H1 (cell line): ENCODE data around the gene TRIP13. TPM values are rescaled to one million over a fixed set of nuclear protein-coding genes. Genes with fewer than 3 reads are reported as not detected.
"Not testable (repeated sequence)": the region's sequence is repeated elsewhere in the genome, so short reads cannot be mapped to it uniquely, and the experiment has no call there.

ENCODE experiments used
- CTCF ChIA-PET: fragments of 300-600 bp; sonication (Branson Sonifier 250); formaldehyde crosslinking; loops from one replicate; lab custom pipeline; 2021; ENCODE audit not compliant: partially characterized antibody; lab: Charles Lee
- POLR2A ChIA-PET: fragments of 300-600 bp; sonication (Branson Sonifier 250); formaldehyde crosslinking; loops from one replicate; lab custom pipeline; 2021; ENCODE audit warnings: inconsistent platforms; ENCODE audit not compliant: partially characterized antibody; lab: Charles Lee
- DNase-seq, 2 experiments: peaks; one replicate each; pipeline versions ENCODE4 v3.0.0 to v3.0.0-alpha.2; 2010 to 2022; ENCODE audit warnings: low spot score in 2 of 2, low read depth in 1 of 2, mixed read lengths in 1 of 2
- FAIRE-seq: peaks from 2 replicates; lab custom pipeline; 2011; peaks lifted over from hg19 to GRCh38; lab: Jason Lieb, UNC
- H2AFZ ChIP-seq: 2 replicates; pipeline ENCODE4 v1.8.1; 2012; ENCODE audit warnings: low read length, inconsistent platforms
- H2AK5ac ChIP-seq: 2 replicates; pipeline ENCODE4 v1.6.1; 2013; ENCODE audit warnings: low read depth, low read length
- H2BK120ac ChIP-seq: replicated peaks from 2 replicates; pipeline ENCODE3; 2013; ENCODE audit warnings: low read depth, low read length, inconsistent platforms
- H2BK12ac ChIP-seq: 2 replicates; pipeline ENCODE4 v1.6.1; 2013; ENCODE audit warnings: low read depth, low read length
- H2BK15ac ChIP-seq: 2 replicates; pipeline ENCODE4 v1.6.1; 2013; ENCODE audit warnings: low read length
- H2BK20ac ChIP-seq: 2 replicates; pipeline ENCODE4 v1.6.1; 2013; ENCODE audit warnings: low read length
- H2BK5ac ChIP-seq: 2 replicates; pipeline ENCODE4 v1.6.1; 2013; ENCODE audit warnings: low read depth, low read length
- H3K14ac ChIP-seq: 2 replicates; pipeline ENCODE4 v1.6.1; 2013; ENCODE audit warnings: inconsistent platforms; ENCODE audit not compliant: insufficient read length
- H3K18ac ChIP-seq: 2 replicates; pipeline ENCODE4 v1.6.1; 2013; ENCODE audit warnings: low read length; ENCODE audit errors: extremely low read depth
- H3K23ac ChIP-seq: 2 replicates; pipeline ENCODE4 v1.6.1; 2013; ENCODE audit warnings: inconsistent platforms; ENCODE audit not compliant: insufficient read length
- H3K23me2 ChIP-seq: 2 replicates; pipeline ENCODE4 v1.6.1; 2013; ENCODE audit warnings: low read depth, low read length
- H3K27ac ChIP-seq: 2 replicates; pipeline ENCODE4 v1.6.1; 2011; ENCODE audit warnings: low read depth, low read length, inconsistent platforms
- H3K27me3 ChIP-seq, 4 experiments: replicated peaks in 1 of 4; 1 replicate in 1 of 4; 2 replicates in 3 of 4; pipeline versions ENCODE4 v1.6.1 to v1.8.1; 2011 to 2013; ENCODE audit warnings: low read length in 3 of 4, mild to moderate bottlenecking in 3 of 4, inconsistent platforms in 2 of 4, mixed read lengths in 2 of 4, moderate library complexity in 1 of 4; ENCODE audit not compliant: control insufficient read depth in 3 of 4, insufficient read depth in 3 of 4; ENCODE audit errors: extremely low read depth in 1 of 4
- H3K36me3 ChIP-seq, 4 experiments: 2 replicates each; pipeline versions ENCODE4 v1.6.1 to v1.8.1; 2011 to 2013; ENCODE audit warnings: mild to moderate bottlenecking in 4 of 4, low read length in 3 of 4, moderate library complexity in 2 of 4, control low read depth in 1 of 4, inconsistent platforms in 1 of 4; ENCODE audit not compliant: insufficient read depth in 4 of 4, control insufficient read depth in 2 of 4
- H3K4ac ChIP-seq: replicated peaks from 2 replicates; pipeline ENCODE3; 2013; ENCODE audit warnings: low read length, low read depth, mixed read lengths, inconsistent platforms; ENCODE audit not compliant: insufficient read length
- H3K4me1 ChIP-seq, 4 experiments: replicated peaks in 1 of 4; 1 replicate in 1 of 4; 2 replicates in 3 of 4; pipeline versions ENCODE4 v1.6.1 to v1.8.1; 2011 to 2013; ENCODE audit warnings: low read length in 3 of 4, inconsistent platforms in 2 of 4, mixed read lengths in 1 of 4; ENCODE audit not compliant: insufficient read depth in 4 of 4, control insufficient read depth in 3 of 4
- H3K4me2 ChIP-seq, 2 experiments: 2 replicates each; pipeline versions ENCODE4 v1.6.1 to v1.8.1; 2011 to 2013; ENCODE audit warnings: low read depth in 2 of 2, low read length in 2 of 2, control low read depth in 1 of 2, inconsistent platforms in 1 of 2, mild to moderate bottlenecking in 1 of 2; ENCODE audit not compliant: insufficient read depth in 1 of 2
- H3K4me3 ChIP-seq, 4 experiments: fragments of 200-600, 300-600 bp in 1 of 4; sonication (generic), shearing (Covaris generic), sonication (Bioruptor Twin) in 1 of 4; 2 replicates each; pipeline versions ENCODE4 v1.5.1 to v1.8.1; 2011 to 2016; ENCODE audit warnings: low read length in 4 of 4, low read depth in 3 of 4, control low read depth in 2 of 4, inconsistent platforms in 2 of 4, mild to moderate bottlenecking in 2 of 4, mixed read lengths in 1 of 4, moderate library complexity in 1 of 4; ENCODE audit not compliant: insufficient read depth in 2 of 4; ENCODE audit errors: extremely low read depth in 1 of 4
- H3K56ac ChIP-seq: replicated peaks from 2 replicates; pipeline ENCODE3; 2013; ENCODE audit warnings: low read depth, mild to moderate bottlenecking, mixed read lengths, low read length, inconsistent platforms; ENCODE audit not compliant: insufficient read length
- H3K79me1 ChIP-seq: 2 replicates; pipeline ENCODE4 v1.6.1; 2013; ENCODE audit warnings: low read depth, low read length, control low read depth
- H3K79me2 ChIP-seq, 2 experiments: 2 replicates each; pipeline versions ENCODE4 v1.6.1 to v1.8.1; 2012 to 2013; ENCODE audit warnings: low read length in 2 of 2, mild to moderate bottlenecking in 2 of 2, inconsistent platforms in 1 of 2; ENCODE audit not compliant: insufficient read depth in 2 of 2, control insufficient read depth in 1 of 2
- H3K9ac ChIP-seq, 4 experiments: replicated peaks in 1 of 4; 1 replicate in 1 of 4; 2 replicates in 3 of 4; pipeline versions ENCODE4 v1.6.1 to v1.8.1; 2011 to 2013; ENCODE audit warnings: low read depth in 3 of 4, low read length in 3 of 4, control low read depth in 2 of 4, mild to moderate bottlenecking in 2 of 4, moderate library complexity in 2 of 4, inconsistent platforms in 1 of 4; ENCODE audit errors: extremely low read depth in 1 of 4
- H3K9me3 ChIP-seq, 2 experiments: 2 replicates each; pipeline versions ENCODE4 v1.6.1 to v1.8.1; 2012 to 2013; ENCODE audit warnings: mild to moderate bottlenecking in 2 of 2, moderate library complexity in 2 of 2, control low read depth in 1 of 2, inconsistent platforms in 1 of 2, low read depth in 1 of 2, low read length in 1 of 2, mixed read lengths in 1 of 2; ENCODE audit not compliant: insufficient read depth in 2 of 2
- H4K20me1 ChIP-seq, 2 experiments: replicated peaks in 1 of 2; 2 replicates each; pipeline versions ENCODE3 to v1.8.1; 2011 to 2013; ENCODE audit warnings: inconsistent platforms in 2 of 2, low read length in 2 of 2, mild to moderate bottlenecking in 1 of 2; ENCODE audit not compliant: insufficient read depth in 2 of 2, control insufficient read depth in 1 of 2
- H4K5ac ChIP-seq: 2 replicates; pipeline ENCODE4 v1.6.1; 2013; ENCODE audit warnings: low read length, low read depth, mixed read lengths, inconsistent platforms; ENCODE audit not compliant: insufficient read length
- H4K8ac ChIP-seq: 2 replicates; pipeline ENCODE4 v1.8.0; 2013; ENCODE audit warnings: mild to moderate bottlenecking, moderate library complexity, low read length, inconsistent platforms; ENCODE audit not compliant: insufficient read depth; ENCODE audit errors: extremely low read depth
- H4K91ac ChIP-seq: replicated peaks from 2 replicates; pipeline ENCODE3; 2013; ENCODE audit warnings: low read length, mixed read lengths, inconsistent platforms; ENCODE audit not compliant: insufficient read length
- WGBS, 2 experiments: shearing (Covaris generic) in 1 of 2; methylation state at CpG; one replicate each; pipeline versions ENCODE4 v1.1.6 to v1.1.7; 2013 to 2015; ENCODE audit warnings: low lambda C conversion rate in 2 of 2, mixed read lengths in 2 of 2, inconsistent platforms in 1 of 2, low coverage in 1 of 2, missing lambda C conversion rate in 1 of 2; ENCODE audit not compliant: insufficient replicate concordance in 2 of 2, insufficient coverage in 1 of 2, insufficient read length in 1 of 2; ENCODE audit errors: extremely low coverage in 1 of 2, missing lambda C conversion rate in 1 of 2; 5-methylcytosine and 5-hydroxymethylcytosine counted together
- polyA plus RNA-seq, 7 experiments: library from polyadenylated mRNA; depleted of rRNA in 3 of 7; stranded (reverse) in 5 of 7; unstranded in 2 of 7; fragments of >200 nt in 5 of 7; fragments of 200-250 nt in 2 of 7; gene quantifications; 1 replicate in 5 of 7; 2 replicates in 1 of 7; 4 replicates in 1 of 7; pipeline versions ENCODE4 v1.2.1 to v1.2.3, GENCODE V29; 2011 to 2013; ENCODE audit warnings: missing spikeins in 2 of 7, mixed read lengths in 2 of 7
- total RNA-seq: library from RNA; stranded (reverse); fragmentation: NEBNext Ultra II Directional; extraction: Animal tissue kit (Norgen Biotek cat#: 25700); gene quantifications from 2 replicates; pipeline ENCODE4 v1.2.1, GENCODE V29; 2021

TRIP13 gene
- total and polyA plus RNA-seq, 2 of the 8 experiments (the other 6 are each of a cell fraction or from before 2014, with no cell fraction given) = 20.0 to 39.2 TPM

DNA sequence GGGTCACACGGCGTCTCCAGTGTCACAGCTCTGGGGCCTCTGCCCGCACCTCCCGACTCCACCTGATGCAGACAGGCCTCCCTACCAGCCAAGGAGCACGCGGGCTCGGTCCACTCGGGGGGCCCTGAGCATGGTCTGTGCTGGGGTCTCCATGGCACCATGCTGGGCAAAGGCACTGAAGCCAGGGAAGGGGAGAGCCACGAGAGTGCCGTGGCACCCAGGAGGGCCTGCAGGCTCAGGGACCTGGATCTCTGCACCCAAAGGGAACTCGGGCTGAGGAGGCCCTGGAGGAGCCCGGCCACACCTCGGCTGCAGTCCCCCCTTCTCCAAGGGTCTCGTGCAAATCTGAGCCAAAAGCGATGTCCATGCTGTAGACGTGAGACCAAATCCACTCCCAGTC lies 48.3 kb upstream of the TRIP13 start:
- H3K4me1 ChIP-seq, H3K4ac ChIP-seq, H3K79me1 ChIP-seq, H2BK5ac ChIP-seq, H2BK15ac ChIP-seq, H3K4me2 ChIP-seq, H4K91ac ChIP-seq, H2BK20ac ChIP-seq, H2BK12ac ChIP-seq, H2AK5ac ChIP-seq, H3K23me2 ChIP-seq, H3K4me3 ChIP-seq, DNase-seq, H3K14ac ChIP-seq, POLR2A ChIA-PET, H3K9ac ChIP-seq, H4K5ac ChIP-seq, H3K18ac ChIP-seq, H3K23ac ChIP-seq, H3K79me2 ChIP-seq, H3K36me3 ChIP-seq, H3K9me3 ChIP-seq, H2BK120ac ChIP-seq, H4K8ac ChIP-seq, H3K56ac ChIP-seq, H3K27ac ChIP-seq, H2AFZ ChIP-seq, H3K27me3 ChIP-seq, H4K20me1 ChIP-seq: not testable (repeated sequence)
- FAIRE-seq = peak; percentile 19
- CTCF ChIA-PET = interaction anchor here (0.6 to 0.7 kb wide), 2 partner anchors 18 to 85 kb away, joined by 3 read pairs; no protein-coding TSS in a partner anchor
- WGBS, 2 experiments = 87% methylated on average over 12 of the region's 16 CpGs; no CpG with 5 or more reads in 1 of the 2 experiments

DNA sequence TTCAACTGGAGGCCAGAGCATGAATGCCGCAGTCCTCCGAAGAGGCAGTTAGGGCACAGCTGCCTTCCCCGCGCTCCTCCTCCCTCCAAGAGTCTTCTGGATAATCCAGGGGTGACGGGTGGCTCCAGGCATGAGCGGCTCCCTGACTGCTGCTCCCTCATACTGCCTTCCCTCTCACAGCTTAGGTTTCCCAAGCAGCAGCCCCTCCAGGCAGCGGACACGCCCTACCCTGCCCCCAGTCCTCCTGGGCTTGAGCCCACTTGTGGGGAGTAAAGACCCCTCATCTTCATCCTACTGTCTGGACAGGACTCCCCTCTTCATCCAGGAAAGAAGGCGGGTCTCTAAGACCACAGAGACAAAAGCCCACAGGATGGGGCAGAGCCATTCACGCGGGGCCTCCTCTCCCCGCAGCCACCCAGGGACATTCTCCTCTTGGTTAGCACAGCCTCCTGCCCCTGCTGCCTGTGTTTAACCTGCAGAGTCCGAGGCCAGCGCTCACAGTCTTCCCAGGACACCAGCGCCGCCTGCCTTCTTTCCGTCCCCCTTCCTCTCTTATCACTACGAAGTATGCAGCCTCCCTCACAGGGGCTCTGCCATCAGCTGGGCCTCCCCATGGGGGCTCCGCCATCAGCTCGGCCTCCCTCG lies 47.5 kb upstream of the TRIP13 start:
- H3K23me2 ChIP-seq, H3K14ac ChIP-seq, H4K5ac ChIP-seq, H2BK15ac ChIP-seq, H3K79me2 ChIP-seq, H3K4me3 ChIP-seq, H3K4me2 ChIP-seq, H2BK5ac ChIP-seq, FAIRE-seq, H3K27me3 ChIP-seq, H4K20me1 ChIP-seq, H2AK5ac ChIP-seq, H3K4ac ChIP-seq, H3K36me3 ChIP-seq, POLR2A ChIA-PET, H2BK120ac ChIP-seq, H3K4me1 ChIP-seq, H3K9ac ChIP-seq, H2AFZ ChIP-seq, CTCF ChIA-PET, H4K8ac ChIP-seq, H3K18ac ChIP-seq, H3K56ac ChIP-seq, H3K27ac ChIP-seq, H3K79me1 ChIP-seq, H2BK20ac ChIP-seq, H3K23ac ChIP-seq, H3K9me3 ChIP-seq, H2BK12ac ChIP-seq, H4K91ac ChIP-seq: not testable (repeated sequence)
- 83% methylated on average over 17 of the region's 21 CpGs; no CpG with 5 or more reads in 1 of the 2 experiments for WGBS, 2 experiments
- DNase-seq = peak in 1 of 2 experiments; percentile 54
